ENCODE measurements around the gene CCDC57. TPM values are rescaled to one million over a fixed set of nuclear protein-coding genes. Genes with fewer than 3 reads are reported as not detected.

The CCDC57 gene
- total and polyA plus RNA-seq, 2 of the 8 experiments (the other 6 are each of a cell fraction or from before 2014, with no cell fraction given): 8.4 to 12.9 TPM

GRCh38 chr17:82221341-82221902 lies 8.8 kb upstream of the CCDC57 start:
- Histone ChIP-seq H3K79me1 (ENCODE audit: low read depth, low read length) (no peaks in the 10 kb centered on the region; the same call in 1 of the 2 replicates), H3K9ac (replicated peaks in 1 of 4; ENCODE audit: extremely low read depth in 1 of 4, low read depth in 3 of 4, low read length in 3 of 4) (no peak overlapping the region), H3K23me2 (ENCODE audit: low read depth, low read length) (no peaks in the 10 kb centered on the region), H3K9me3 (ENCODE audit: insufficient read depth in 2 of 2, low read depth in 1 of 2, low read length in 1 of 2) (no peaks in the 10 kb centered on the region), H3K27ac (ENCODE audit: low read depth, low read length) (no peak overlapping the region), H3K56ac (replicated peaks; ENCODE audit: insufficient read length, low read depth, low read length) (no peak overlapping the region), H2AK5ac (ENCODE audit: low read depth, low read length) (no peak overlapping the region), H2BK20ac (ENCODE audit: low read length) (no peak overlapping the region), H3K18ac (ENCODE audit: extremely low read depth, low read length) (no peak overlapping the region), H4K8ac (ENCODE audit: extremely low read depth, insufficient read depth, low read length) (no peak overlapping the region), H3K79me2 (ENCODE audit: control insufficient read depth in 1 of 2, insufficient read depth in 2 of 2, low read length in 2 of 2) (no peaks in the 10 kb centered on the region), H3K14ac (ENCODE audit: insufficient read length) (no peak overlapping the region), H4K20me1 (replicated peaks in 1 of 2; ENCODE audit: control insufficient read depth in 1 of 2, insufficient read depth in 2 of 2, low read length in 2 of 2) (peaks cover 0 to 1% of the 10 kb centered on the region in 2 experiments), H3K23ac (ENCODE audit: insufficient read length) (no peak overlapping the region), H2BK5ac (ENCODE audit: low read depth, low read length) (no peak overlapping the region), H2AFZ (ENCODE audit: low read length) (no peak overlapping the region), H3K4me1 (replicated peaks in 1 of 4; ENCODE audit: control insufficient read depth in 3 of 4, insufficient read depth in 4 of 4, low read length in 3 of 4) (no peaks in the 10 kb centered on the region), H2BK15ac (ENCODE audit: low read length) (no peak overlapping the region), H4K5ac (ENCODE audit: insufficient read length, low read depth, low read length) (no peak overlapping the region), H3K4ac (replicated peaks; ENCODE audit: insufficient read length, low read depth, low read length) (no peak overlapping the region), H3K36me3 (ENCODE audit: control insufficient read depth in 2 of 4, insufficient read depth in 4 of 4, low read length in 3 of 4) (no peaks in the 10 kb centered on the region), H4K91ac (replicated peaks; ENCODE audit: insufficient read length, low read length) (no peak overlapping the region), H2BK120ac (replicated peaks; ENCODE audit: low read depth, low read length) (no peak overlapping the region), H2BK12ac (ENCODE audit: low read depth, low read length) (no peak overlapping the region), H3K4me3 (ENCODE audit: extremely low read depth in 1 of 4, insufficient read depth in 2 of 4, low read depth in 3 of 4, low read length in 4 of 4) (no peak overlapping the region), H3K4me2 (ENCODE audit: insufficient read depth in 1 of 2, low read depth in 2 of 2, low read length in 2 of 2) (no peak overlapping the region), H3K27me3 (replicated peaks in 1 of 4; ENCODE audit: control insufficient read depth in 3 of 4, extremely low read depth in 1 of 4, insufficient read depth in 3 of 4, low read length in 3 of 4) (peaks cover 0 to 4% (median 2%) of the 10 kb centered on the region in 4 experiments; a peak in 4 of 7 replicates)
- no peak for TF ChIP-seq MAX (IDR thresholded peaks at IDR 0.05)
- no peak for TF ChIP-seq KDM1A (IDR thresholded peaks at IDR 0.05; ENCODE audit: borderline replicate concordance, low read length)
- TF ChIP-seq TBP (IDR thresholded peaks at IDR 0.05; ENCODE audit: low read depth, low read length): no peak
- 85% methylated on average over 10 of the region's 10 CpGs; no CpG with 5 or more reads in 1 of the 2 experiments for WGBS, 2 experiments (ENCODE audit: extremely low coverage in 1 of 2, insufficient coverage in 1 of 2, insufficient read length in 1 of 2, insufficient replicate concordance in 2 of 2, low coverage in 1 of 2, low lambda C conversion rate in 2 of 2, missing lambda C conversion rate in 1 of 2)
- FAIRE-seq (no peak), DNase-seq (ENCODE audit: low read depth in 1 of 2, low spot score in 2 of 2) (no peak)
- ChIA-PET CTCF (ENCODE audit: partially characterized antibody) (interaction anchor here (2.9 kb wide), 1 partner anchor 8 kb away, joined by 9 read pairs; the partner anchor contains the start of gene SLC16A3), POLR2A (ENCODE audit: partially characterized antibody) (no interaction called here)
